Epithelial cell of proximal tubule (primary cell): Measurements from ENCODE around the gene DNMT1. TPM values are rescaled to one million over a fixed set of nuclear protein-coding genes. Genes with fewer than 3 reads are reported as not detected.

Experiments
- DNase-seq: peaks from one replicate; pipeline ENCODE4 v3.0.0-alpha.2; 2011; ENCODE audit warnings: low read depth
- H3K4me3 ChIP-seq: 2 replicates; pipeline ENCODE4 v1.5.1; 2011; ENCODE audit warnings: low read depth, mild to moderate bottlenecking, low read length
- total RNA-seq: library from RNA; depleted of rRNA; stranded (reverse); fragments of >200 nt; gene quantifications from 2 replicates; pipeline ENCODE4 v1.2.3, GENCODE V29; 2015
- TF ChIP-seq, protein P1 (sequence below): conservative IDR thresholded peaks from 2 replicates; pipeline ENCODE4 v1.5.1; 2012; ENCODE audit warnings: low read depth, mild to moderate bottlenecking, low read length

The DNMT1 gene
- total RNA-seq, 1 donor from 2014 or later = 154 TPM

DNA sequence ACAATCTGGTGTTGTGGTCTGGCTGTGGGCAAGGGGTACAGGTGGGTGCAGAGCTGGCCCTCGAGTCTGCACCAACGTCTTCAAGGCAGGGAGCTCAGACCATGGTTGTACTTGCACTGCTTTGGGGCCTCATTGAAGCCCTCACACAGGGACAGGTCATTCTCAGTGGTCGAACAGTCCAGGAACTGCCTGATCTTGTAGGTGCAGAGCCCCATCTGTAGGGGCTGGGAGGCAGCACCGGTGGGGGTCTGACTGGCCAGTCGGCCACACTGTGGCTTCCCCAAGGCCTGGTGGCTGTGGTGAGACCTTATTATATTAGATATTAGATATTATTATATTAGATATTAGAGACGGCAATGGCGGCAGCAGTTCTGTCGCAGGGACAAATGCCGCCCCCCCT lies 22.3 kb upstream of the DNMT1 start:
- DNase-seq = no peak
- TF ChIP-seq, protein P1, sequence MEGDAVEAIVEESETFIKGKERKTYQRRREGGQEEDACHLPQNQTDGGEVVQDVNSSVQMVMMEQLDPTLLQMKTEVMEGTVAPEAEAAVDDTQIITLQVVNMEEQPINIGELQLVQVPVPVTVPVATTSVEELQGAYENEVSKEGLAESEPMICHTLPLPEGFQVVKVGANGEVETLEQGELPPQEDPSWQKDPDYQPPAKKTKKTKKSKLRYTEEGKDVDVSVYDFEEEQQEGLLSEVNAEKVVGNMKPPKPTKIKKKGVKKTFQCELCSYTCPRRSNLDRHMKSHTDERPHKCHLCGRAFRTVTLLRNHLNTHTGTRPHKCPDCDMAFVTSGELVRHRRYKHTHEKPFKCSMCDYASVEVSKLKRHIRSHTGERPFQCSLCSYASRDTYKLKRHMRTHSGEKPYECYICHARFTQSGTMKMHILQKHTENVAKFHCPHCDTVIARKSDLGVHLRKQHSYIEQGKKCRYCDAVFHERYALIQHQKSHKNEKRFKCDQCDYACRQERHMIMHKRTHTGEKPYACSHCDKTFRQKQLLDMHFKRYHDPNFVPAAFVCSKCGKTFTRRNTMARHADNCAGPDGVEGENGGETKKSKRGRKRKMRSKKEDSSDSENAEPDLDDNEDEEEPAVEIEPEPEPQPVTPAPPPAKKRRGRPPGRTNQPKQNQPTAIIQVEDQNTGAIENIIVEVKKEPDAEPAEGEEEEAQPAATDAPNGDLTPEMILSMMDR = no peak
- H3K4me3 ChIP-seq = no peak overlapping the region

DNA sequence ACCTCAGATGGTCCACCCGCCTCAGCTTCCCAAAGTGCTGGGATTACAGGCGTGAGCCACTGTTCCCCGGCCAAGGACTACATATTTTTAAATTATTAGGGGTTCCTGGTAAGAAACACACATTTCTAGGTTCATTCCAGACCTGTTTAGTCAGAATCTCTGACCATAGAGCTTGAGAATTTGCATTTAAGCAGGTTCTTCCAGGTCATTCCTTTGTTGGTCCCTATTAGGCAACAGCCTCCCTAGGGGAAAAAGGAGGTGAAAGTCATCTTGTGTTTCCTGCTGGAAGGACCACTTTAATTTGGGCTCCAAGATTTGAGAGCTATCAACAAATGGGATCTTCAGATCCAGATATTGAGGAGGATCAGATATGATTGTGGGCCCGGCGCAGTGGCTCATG lies 20.0 kb upstream of the DNMT1 start:
- DNase-seq = no peak
- H3K4me3 ChIP-seq = no peak overlapping the region
- TF ChIP-seq, protein P1 = no peak

DNA sequence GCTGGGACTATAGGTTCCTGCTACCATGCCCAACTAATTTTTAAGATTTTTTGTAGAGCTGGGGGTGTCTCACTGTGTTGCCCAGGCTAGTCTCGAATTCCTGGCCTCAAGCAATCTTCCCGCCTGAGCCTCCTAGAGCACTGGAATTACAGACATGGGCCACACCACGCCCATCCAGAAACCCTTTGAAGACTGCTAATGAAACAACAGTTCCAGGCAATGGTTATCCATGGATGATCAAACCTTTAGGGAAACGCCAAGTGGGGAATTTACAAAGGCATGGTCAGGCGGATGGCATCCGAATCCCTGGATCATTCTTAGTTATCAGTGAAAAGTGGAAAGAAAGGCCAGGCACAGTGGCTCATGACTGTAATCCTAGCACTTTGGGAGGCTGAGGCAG lies 16.9 kb upstream of the DNMT1 start:
- TF ChIP-seq, protein P1 = no peak
- DNase-seq = no peak
- H3K4me3 ChIP-seq = no peak overlapping the region

DNA sequence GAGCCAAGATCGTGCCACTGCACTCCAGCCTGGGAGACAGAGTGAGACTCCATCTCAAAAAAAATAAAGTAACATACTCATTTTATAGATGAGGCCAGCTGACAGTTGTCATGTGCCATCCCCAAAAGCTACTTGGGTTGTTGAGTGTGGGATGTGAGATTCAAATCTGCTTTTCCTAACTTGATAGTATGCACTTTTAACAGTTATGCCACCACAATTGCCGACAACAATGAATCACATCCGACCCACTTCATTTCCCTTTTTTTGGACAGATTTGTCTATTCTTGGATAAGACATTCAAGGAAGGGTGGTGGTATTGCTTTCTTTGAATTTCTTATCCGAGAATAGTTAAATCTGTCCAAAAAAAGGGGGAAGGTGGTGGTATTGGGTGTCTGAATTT lies 16.3 kb upstream of the DNMT1 start:
- DNase-seq = no peak
- TF ChIP-seq, protein P1 = no peak
- no peak overlapping the region for H3K4me3 ChIP-seq

DNA sequence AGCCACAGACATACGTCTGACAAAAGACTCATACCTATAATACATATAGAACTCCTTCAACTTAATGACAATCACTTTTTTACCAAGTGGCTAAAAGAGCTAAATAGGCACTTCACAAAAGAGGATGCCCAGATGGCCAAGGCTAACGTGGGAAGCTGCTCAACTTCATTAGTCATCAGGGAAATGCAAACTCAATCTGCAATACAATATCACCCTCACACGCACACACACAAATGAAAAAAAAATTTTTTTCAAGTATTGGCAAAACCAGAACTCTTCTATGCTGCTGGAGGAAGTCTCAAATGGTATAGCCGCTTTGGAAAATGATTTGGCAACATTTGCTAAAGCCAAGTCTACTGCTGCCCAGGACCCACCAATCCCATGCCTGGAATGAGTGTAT lies 14.6 kb upstream of the DNMT1 start:
- H3K4me3 ChIP-seq = no peak overlapping the region
- no peak for DNase-seq
- TF ChIP-seq, protein P1 = no peak

DNA sequence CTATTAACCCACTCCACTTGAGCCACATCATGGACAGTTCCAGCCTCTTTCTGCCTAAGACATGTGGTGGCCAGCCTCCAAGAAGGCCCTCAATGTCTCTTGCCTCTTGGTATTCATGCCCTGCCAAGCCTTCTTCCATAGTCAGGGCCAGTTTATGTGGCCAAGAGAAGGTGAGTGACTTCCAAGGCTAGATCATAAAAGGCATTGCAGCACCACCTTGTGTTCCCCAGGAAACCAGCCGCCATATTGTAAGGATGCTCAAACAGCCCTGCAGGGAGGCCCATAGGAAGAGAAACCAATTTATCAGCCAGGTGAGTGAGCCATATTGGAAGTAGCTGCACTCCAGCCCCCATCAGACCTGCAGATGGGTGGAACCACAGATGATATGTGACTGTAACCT lies 12.3 kb upstream of the DNMT1 start:
- H3K4me3 ChIP-seq = no peak overlapping the region
- DNase-seq = no peak
- TF ChIP-seq, protein P1 = no peak

DNA sequence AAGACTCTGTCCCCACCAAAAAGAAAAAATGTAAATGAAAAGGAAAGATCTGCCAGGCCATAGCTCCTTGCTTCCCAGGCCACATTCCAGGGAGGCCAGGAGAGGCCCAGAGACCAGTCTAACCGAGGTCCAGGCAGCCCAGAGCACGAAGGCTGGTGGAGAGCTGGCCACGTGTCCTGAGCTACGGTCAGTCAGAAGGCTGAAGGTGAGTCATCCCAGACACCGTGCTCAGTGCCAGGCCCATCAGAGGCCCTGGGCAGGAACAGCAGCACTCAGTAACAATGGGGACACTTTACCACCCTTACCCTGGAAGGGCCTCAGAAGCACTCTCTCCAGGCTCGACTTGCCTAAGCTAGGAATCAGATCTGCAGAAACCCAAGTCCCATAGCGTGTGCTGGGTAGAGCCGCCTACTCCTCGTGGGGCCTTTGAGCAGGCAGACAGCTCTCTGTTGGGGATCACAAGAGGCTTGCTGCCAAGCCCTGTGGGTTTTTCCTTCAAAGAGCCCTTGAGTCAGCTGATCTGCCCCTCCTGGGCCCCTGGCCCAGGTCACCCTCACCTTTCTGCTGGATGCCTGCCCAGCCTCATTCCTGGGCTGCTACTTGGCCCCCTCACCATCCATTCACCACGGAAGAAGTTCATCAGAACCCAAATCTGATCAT lies 11.6 kb upstream of the DNMT1 start:
- DNase-seq = no peak
- H3K4me3 ChIP-seq = no peak overlapping the region
- TF ChIP-seq, protein P1 = no peak
